Thoracic aorta (tissue), 2 donors: ENCODE data around the gene MOB3B. TPM values are rescaled to one million over a fixed set of nuclear protein-coding genes. Genes with fewer than 3 reads are reported as not detected.

Source experiments
- ATAC-seq: fragments of 150-250 bp; one replicate; pipeline ENCODE4 v1.8.0; 2017; ENCODE audit warnings: low read depth; ENCODE audit not compliant: insufficient number of reproducible peaks, low FRiP score
- DNase-seq: peaks from one replicate; pipeline ENCODE4 v3.0.0-alpha.2; 2020; ENCODE audit warnings: low spot score
- H3K27ac ChIP-seq, 2 donors: fragments of 200-600 bp; sonication (generic); 1 replicate in 1 of 2; 2 replicates in 1 of 2; pipeline ENCODE4 v1.5.1; 2016; ENCODE audit warnings: mild to moderate bottlenecking in 2 of 2, moderate library complexity in 2 of 2
- H3K27me3 ChIP-seq: fragments of 200-600 bp; sonication (generic); replicated peaks from 2 replicates; pipeline ENCODE4 v1.6.0; 2016; ENCODE audit warnings: mild to moderate bottlenecking; ENCODE audit not compliant: insufficient read depth
- H3K36me3 ChIP-seq: fragments of 200-600 bp; sonication (generic); one replicate; pipeline ENCODE4 v1.5.1; 2016
- H3K4me1 ChIP-seq, 2 donors: fragments of 200-600 bp; sonication (generic); 1 replicate in 1 of 2; 2 replicates in 1 of 2; pipeline versions ENCODE4 v1.5.1 to v1.6.0; 2016; ENCODE audit warnings: low read depth in 2 of 2, mild to moderate bottlenecking in 1 of 2; ENCODE audit not compliant: control insufficient read depth in 1 of 2
- H3K4me3 ChIP-seq: fragments of 200-600 bp; sonication (generic); 2 replicates; pipeline ENCODE4 v1.5.1; 2016; ENCODE audit warnings: mild to moderate bottlenecking
- H3K9me3 ChIP-seq: fragments of 200-600 bp; sonication (generic); 2 replicates; pipeline ENCODE4 v1.5.1; 2016
- total RNA-seq, 2 donors: library from RNA; depleted of rRNA; stranded (reverse); fragments of >200 nt; gene quantifications; one replicate each; pipeline versions ENCODE4 v1.1.0 to v1.2.3, GENCODE V29; 2016
- TF ChIP-seq, protein P1 (sequence below): fragments of 200-600 bp; sonication (generic); IDR thresholded peaks from one replicate; pipeline ENCODE4 v1.5.1; 2019; ENCODE audit warnings: antibody characterized with exemption

The MOB3B gene
- total RNA-seq, 2 donors from 2014 or later, result 6.6 to 11.1 TPM

DNA sequence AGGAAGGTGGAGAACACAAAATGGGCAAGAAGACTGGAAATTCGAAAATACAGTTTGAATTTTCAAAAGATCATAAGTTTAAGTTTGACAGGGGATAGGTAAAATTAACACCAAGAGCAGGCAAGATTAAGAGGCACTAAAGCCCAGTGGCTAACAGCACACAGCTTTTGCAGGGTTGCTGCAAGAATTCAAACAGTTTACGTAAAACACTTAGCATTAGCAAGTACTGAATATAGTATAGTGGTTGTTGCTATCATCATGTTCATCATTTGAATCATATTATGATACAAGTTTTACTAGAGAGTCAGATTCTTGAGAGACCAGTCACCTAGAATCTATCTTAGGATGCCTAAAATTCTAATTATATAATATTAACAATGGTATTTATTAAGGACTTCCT lies 66.8 kb downstream of the MOB3B start:
- ATAC-seq, result no peak

DNA sequence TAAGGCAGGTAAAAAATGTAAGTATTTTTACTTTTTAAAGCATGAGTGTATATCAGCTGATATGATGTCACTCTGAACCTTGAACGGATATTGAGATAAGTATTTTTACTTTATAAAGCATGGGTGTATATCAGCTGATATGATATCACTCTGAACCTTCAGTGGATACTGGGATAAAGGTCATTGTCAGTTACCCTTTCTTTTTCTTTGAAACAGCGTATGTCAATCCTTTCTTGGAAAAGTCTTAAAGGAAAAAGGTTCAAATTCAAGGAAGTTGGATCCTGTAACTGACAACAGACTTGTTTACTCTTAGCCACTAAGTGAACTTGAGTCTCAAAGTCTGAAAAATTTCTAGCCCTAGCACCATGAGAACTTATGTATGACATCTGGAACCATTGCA lies 67.2 kb downstream of the MOB3B start:
- no peaks in the 10 kb centered on the region for H3K9me3 ChIP-seq
- TF ChIP-seq, protein P1, sequence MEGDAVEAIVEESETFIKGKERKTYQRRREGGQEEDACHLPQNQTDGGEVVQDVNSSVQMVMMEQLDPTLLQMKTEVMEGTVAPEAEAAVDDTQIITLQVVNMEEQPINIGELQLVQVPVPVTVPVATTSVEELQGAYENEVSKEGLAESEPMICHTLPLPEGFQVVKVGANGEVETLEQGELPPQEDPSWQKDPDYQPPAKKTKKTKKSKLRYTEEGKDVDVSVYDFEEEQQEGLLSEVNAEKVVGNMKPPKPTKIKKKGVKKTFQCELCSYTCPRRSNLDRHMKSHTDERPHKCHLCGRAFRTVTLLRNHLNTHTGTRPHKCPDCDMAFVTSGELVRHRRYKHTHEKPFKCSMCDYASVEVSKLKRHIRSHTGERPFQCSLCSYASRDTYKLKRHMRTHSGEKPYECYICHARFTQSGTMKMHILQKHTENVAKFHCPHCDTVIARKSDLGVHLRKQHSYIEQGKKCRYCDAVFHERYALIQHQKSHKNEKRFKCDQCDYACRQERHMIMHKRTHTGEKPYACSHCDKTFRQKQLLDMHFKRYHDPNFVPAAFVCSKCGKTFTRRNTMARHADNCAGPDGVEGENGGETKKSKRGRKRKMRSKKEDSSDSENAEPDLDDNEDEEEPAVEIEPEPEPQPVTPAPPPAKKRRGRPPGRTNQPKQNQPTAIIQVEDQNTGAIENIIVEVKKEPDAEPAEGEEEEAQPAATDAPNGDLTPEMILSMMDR, result no peak
- H3K4me3 ChIP-seq, result no peak overlapping the region
- H3K36me3 ChIP-seq, result no peaks in the 10 kb centered on the region
- no peak for ATAC-seq
- no peak for DNase-seq
- no peak overlapping the region for H3K27ac ChIP-seq
- H3K4me1 ChIP-seq, result peaks cover 9 to 14% of the 10 kb centered on the region in 2 donors
- no peaks in the 10 kb centered on the region for H3K27me3 ChIP-seq

More for the DNA sequence above, 66.8 kb downstream of the MOB3B start:
- Histone ChIP-seq H3K4me1 (peaks cover 9 to 14% of the 10 kb centered on the region in 2 donors), H3K9me3 (no peaks in the 10 kb centered on the region), H3K36me3 (no peaks in the 10 kb centered on the region), H3K4me3 (no peak overlapping the region), H3K27me3 (no peaks in the 10 kb centered on the region), H3K27ac (no peak overlapping the region)
- DNase-seq, result no peak
- TF ChIP-seq, protein P1, result no peak

DNA sequence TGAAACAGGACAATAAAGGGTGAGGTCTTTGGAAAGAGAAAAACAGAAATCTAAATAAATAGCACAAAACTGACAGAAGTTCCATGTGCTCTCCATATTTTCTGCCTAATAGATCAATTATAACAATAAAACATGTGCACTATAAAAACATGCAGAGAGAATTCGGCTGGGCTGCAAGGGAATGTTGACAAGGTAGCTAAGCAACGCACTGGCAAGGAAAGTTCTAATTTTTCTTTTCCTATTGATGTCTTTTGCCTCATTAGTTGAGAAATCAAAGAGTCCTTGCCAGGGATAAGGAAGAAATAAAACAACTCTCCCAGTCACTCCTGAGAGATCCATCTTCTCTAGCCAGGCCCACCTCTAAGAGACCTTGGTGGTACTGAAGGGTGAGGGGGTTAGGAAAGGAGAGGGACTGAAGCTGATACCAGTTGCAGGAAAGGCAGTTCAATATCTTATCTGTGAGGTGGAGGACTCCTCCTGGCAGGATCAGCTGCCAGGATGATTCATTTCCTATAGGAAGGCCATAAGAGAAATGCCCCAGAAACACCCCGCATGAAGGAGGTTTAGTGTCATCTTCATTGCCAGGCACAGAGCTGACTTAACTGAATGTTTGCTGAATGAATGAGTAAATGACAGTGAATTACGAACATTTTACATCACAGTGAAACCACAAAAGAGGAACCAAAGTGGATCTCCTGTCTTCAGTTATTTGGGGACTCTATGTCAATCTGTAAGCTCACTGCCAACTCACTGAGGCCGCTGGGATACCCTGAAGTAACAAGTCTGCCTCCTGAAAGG lies 69.2 kb downstream of the MOB3B start:
- ATAC-seq (peak; percentile 9), DNase-seq (no peak)
- Histone ChIP-seq H3K4me3 (no peak overlapping the region), H3K27me3 (no peaks in the 10 kb centered on the region), H3K9me3 (no peaks in the 10 kb centered on the region), H3K36me3 (no peaks in the 10 kb centered on the region), H3K4me1 (peaks cover 9 to 14% of the 10 kb centered on the region in 2 donors), H3K27ac (no peak overlapping the region)
- TF ChIP-seq, protein P1, result no peak

DNA sequence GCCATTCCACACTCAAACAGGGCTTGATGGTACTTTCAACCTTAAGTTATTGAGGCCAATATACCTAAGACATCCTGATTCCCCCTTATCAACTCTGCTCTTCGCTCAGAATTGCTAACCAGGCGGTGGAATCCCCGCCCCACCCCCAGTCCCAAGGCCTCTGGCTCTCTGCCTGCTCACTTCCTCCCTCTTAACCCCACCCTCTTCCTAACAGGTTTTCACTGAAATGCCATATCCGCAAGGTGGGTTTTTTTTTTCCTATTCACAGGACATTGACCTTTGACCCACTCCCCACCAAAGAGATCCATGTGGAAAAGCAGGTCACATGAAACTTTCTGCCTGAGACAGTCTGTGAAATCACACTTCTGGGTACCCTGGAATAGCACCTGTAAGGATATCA lies 72.2 kb downstream of the MOB3B start:
- H3K27me3 ChIP-seq, result no peaks in the 10 kb centered on the region
- DNase-seq (no peak), ATAC-seq (no peak)
- H3K36me3 ChIP-seq, result no peaks in the 10 kb centered on the region
- no peak overlapping the region for H3K27ac ChIP-seq
- no peaks in the 10 kb centered on the region for H3K9me3 ChIP-seq
- no peak overlapping the region for H3K4me3 ChIP-seq
- TF ChIP-seq, protein P1, result no peak
- H3K4me1 ChIP-seq, result peaks cover 9 to 14% of the 10 kb centered on the region in 2 donors

DNA sequence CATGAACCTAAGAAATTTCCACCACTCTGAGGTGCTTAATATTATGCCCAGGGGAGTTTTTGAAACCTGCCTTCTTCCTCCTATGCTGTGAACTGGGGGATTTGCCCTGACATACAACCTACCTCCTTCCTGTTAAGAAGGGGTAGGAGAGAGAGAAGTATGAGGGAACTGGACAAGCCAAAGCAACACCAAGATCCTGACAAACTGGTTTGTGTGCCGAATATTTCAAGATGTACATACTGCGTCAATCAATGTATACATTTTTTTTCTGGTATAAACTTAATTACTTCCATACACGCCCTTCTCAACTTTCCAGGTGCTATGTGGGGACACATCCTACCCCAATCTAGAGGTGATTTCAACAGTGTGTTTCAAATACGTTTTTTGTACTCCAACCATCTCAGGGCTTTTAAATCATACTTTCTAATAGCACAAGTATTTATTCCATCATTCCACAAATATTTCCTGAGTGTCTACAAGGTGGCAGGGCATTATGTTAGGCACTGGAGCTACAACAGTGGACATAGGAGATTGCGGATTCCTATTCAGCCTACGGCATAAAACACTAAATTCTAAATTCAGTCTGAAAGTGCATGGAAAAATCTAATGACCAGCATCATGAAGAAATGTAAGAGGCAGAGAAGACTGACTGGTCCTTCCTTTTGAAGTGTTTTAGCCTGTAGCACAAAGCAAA lies 75.6 kb downstream of the MOB3B start:
- no peaks in the 10 kb centered on the region for H3K4me1 ChIP-seq
- ATAC-seq (no peak), DNase-seq (no peak)
- H3K27ac ChIP-seq, result no peak overlapping the region
- no peaks in the 10 kb centered on the region for H3K36me3 ChIP-seq
- TF ChIP-seq, protein P1, result no peak
- no peaks in the 10 kb centered on the region for H3K9me3 ChIP-seq
- H3K27me3 ChIP-seq, result no peaks in the 10 kb centered on the region
- no peak overlapping the region for H3K4me3 ChIP-seq
